SK-N-SH (cell line): ENCODE data around the gene SLC9A4.

ENCODE experiments used
- CHD2 ChIP-seq: fragments of 150-350 bp; IDR thresholded peaks from 2 replicates; pipeline ENCODE4 v1.6.1; 2018; ENCODE audit warnings: low read length; ENCODE audit not compliant: partially characterized antibody
- EZH2phosphoT487 ChIP-seq: fragments of 200-600 bp; sonication (generic); IDR thresholded peaks from 2 replicates; pipeline ENCODE4 v1.6.1; 2017; ENCODE audit warnings: low read depth, mixed run types, mild to moderate bottlenecking, antibody characterized with exemption, moderate library complexity, borderline replicate concordance
- FOXM1 ChIP-seq: IDR thresholded peaks from 2 replicates; pipeline ENCODE4 v1.4.0; 2012; ENCODE audit warnings: low read depth, mild to moderate bottlenecking
- GABPA ChIP-seq: IDR thresholded peaks from 2 replicates; pipeline ENCODE4 v1.4.0; 2012; ENCODE audit warnings: low read depth, mild to moderate bottlenecking
- MXI1 ChIP-seq: IDR thresholded peaks from 2 replicates; pipeline ENCODE4 v1.6.1; 2012; ENCODE audit warnings: mild to moderate bottlenecking, low read depth, low read length, improper control_type of control experiment
- POLR2AphosphoS5 ChIP-seq: IDR thresholded peaks from 2 replicates; pipeline ENCODE4 v1.6.1; 2012; ENCODE audit warnings: low read depth, low read length
- RAD21 ChIP-seq: IDR thresholded peaks from 2 replicates; pipeline ENCODE4 v1.6.1; 2012; ENCODE audit warnings: mild to moderate bottlenecking, low read length
- RFX5 ChIP-seq: IDR thresholded peaks from 2 replicates; pipeline ENCODE4 v1.6.1; 2012; ENCODE audit warnings: mild to moderate bottlenecking, improper control_type of control experiment, low read length
- SIN3A ChIP-seq: IDR thresholded peaks from 2 replicates; pipeline ENCODE4 v1.6.1; 2012; ENCODE audit warnings: low read depth, mild to moderate bottlenecking, low read length, moderate library complexity, borderline replicate concordance
- TF ChIP-seq, protein P1 (sequence below): fragments of 200-600 bp; sonication (generic); IDR thresholded peaks from 2 replicates; pipeline ENCODE4 v1.6.1; 2017; ENCODE audit warnings: antibody characterized with exemption, mild to moderate bottlenecking, moderate library complexity
- TF ChIP-seq, protein P2 (sequence below): IDR thresholded peaks from 2 replicates; pipeline ENCODE4 v1.4.0; 2012; ENCODE audit warnings: low read depth
- TF ChIP-seq, protein P3 (sequence below): IDR thresholded peaks from 2 replicates; pipeline ENCODE4 v1.6.1; 2012; ENCODE audit warnings: mild to moderate bottlenecking, low read depth, low read length, moderate library complexity

DNA sequence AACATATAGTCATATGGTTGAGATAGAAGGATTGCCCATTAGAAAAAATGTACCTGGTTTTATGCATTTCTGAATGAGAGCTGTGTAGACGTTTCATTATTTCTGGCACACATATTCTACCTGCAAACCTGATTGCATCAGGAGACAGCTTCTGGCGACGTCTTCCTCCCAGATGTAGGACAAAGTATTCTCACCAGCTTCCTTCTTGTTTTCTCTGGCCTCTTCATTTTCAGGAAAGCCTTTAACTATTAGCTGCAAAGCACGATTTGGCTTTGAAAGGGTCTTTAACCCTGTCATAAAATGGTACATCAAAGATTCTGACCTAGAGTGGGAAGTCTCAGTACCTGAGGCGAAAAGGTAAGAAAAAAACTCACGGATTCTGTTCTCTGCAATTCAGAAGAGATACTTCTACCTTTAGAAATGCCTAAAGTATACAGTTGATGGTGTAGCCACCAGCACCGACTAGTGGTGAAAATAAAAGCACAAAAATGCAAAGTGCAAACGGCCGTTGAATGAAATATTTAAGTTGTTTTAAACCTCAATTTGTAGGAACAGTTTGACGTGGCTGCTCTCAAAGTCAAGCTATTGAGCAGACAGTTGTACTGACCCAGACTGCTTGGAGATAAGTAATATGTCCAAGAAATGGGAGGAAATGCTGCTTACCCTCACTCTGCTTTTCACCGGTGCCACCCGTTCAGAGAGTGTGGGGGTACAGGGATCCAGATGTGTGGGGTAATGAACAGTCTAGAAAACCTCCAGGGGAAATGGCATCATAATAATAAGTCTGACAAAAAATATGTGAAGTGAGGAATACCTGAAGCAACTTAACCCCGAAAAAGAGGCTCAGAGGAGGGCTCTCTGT is 29.8 kb upstream of the SLC9A4 start:
- TF ChIP-seq, protein P1, sequence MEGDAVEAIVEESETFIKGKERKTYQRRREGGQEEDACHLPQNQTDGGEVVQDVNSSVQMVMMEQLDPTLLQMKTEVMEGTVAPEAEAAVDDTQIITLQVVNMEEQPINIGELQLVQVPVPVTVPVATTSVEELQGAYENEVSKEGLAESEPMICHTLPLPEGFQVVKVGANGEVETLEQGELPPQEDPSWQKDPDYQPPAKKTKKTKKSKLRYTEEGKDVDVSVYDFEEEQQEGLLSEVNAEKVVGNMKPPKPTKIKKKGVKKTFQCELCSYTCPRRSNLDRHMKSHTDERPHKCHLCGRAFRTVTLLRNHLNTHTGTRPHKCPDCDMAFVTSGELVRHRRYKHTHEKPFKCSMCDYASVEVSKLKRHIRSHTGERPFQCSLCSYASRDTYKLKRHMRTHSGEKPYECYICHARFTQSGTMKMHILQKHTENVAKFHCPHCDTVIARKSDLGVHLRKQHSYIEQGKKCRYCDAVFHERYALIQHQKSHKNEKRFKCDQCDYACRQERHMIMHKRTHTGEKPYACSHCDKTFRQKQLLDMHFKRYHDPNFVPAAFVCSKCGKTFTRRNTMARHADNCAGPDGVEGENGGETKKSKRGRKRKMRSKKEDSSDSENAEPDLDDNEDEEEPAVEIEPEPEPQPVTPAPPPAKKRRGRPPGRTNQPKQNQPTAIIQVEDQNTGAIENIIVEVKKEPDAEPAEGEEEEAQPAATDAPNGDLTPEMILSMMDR = peak; percentile 72
- TF ChIP-seq RAD21 = peak; percentile 54
- no peak for TF ChIP-seq RFX5
- no peak for TF ChIP-seq POLR2AphosphoS5
- TF ChIP-seq EZH2phosphoT487 = no peak
- TF ChIP-seq, protein P2, sequence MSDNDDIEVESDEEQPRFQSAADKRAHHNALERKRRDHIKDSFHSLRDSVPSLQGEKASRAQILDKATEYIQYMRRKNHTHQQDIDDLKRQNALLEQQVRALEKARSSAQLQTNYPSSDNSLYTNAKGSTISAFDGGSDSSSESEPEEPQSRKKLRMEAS = no peak
- TF ChIP-seq MXI1 = no peak
- no peak for TF ChIP-seq SIN3A
- TF ChIP-seq, protein P3, sequence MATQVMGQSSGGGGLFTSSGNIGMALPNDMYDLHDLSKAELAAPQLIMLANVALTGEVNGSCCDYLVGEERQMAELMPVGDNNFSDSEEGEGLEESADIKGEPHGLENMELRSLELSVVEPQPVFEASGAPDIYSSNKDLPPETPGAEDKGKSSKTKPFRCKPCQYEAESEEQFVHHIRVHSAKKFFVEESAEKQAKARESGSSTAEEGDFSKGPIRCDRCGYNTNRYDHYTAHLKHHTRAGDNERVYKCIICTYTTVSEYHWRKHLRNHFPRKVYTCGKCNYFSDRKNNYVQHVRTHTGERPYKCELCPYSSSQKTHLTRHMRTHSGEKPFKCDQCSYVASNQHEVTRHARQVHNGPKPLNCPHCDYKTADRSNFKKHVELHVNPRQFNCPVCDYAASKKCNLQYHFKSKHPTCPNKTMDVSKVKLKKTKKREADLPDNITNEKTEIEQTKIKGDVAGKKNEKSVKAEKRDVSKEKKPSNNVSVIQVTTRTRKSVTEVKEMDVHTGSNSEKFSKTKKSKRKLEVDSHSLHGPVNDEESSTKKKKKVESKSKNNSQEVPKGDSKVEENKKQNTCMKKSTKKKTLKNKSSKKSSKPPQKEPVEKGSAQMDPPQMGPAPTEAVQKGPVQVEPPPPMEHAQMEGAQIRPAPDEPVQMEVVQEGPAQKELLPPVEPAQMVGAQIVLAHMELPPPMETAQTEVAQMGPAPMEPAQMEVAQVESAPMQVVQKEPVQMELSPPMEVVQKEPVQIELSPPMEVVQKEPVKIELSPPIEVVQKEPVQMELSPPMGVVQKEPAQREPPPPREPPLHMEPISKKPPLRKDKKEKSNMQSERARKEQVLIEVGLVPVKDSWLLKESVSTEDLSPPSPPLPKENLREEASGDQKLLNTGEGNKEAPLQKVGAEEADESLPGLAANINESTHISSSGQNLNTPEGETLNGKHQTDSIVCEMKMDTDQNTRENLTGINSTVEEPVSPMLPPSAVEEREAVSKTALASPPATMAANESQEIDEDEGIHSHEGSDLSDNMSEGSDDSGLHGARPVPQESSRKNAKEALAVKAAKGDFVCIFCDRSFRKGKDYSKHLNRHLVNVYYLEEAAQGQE = no peak
- no peak for TF ChIP-seq CHD2
- TF ChIP-seq GABPA = no peak
- TF ChIP-seq FOXM1 = no peak
